GM12878 (cell line): Measurements from ENCODE around the gene B3GALT5. TPM values are rescaled to one million over a fixed set of nuclear protein-coding genes. Genes with fewer than 3 reads are reported as not detected.

ENCODE experiments used
- ATAC-seq: fragments of 200-7000 bp; cut with Tn5 transposase; 3 replicates; pipeline ENCODE4 v1.9.1; 2020; ENCODE audit warnings: mild to moderate bottlenecking, moderate library complexity
- BruUV-seq: library from RNA; stranded (reverse); fragments of 400-500 nt; replicated peaks from 2 replicates; lab custom pipeline; 2021; lab: Mats Ljungman, UMichigan
- CTCF ChIA-PET: fragments of 300-600 bp; sonication (Branson Sonifier 250); formaldehyde crosslinking; extraction: SDS; loops from one replicate; lab custom pipeline; 2021; ENCODE audit warnings: inconsistent platforms; lab: Yijun Ruan, JAX
- POLR2A ChIA-PET: fragments of 350-600 bp; formaldehyde crosslinking; extraction: SDS; loops from one replicate; lab custom pipeline; 2021; ENCODE audit warnings: inconsistent platforms; lab: Charles Lee
- RAD21 ChIA-PET: fragments of 300-600 bp; sonication (Branson Sonifier 250); formaldehyde crosslinking; loops from one replicate; lab custom pipeline; 2023; ENCODE audit warnings: antibody characterized with exemption; ENCODE audit not compliant: unreplicated experiment; lab: Charles Lee
- SMC1A ChIA-PET: fragments of 300-600 bp; sonication (Branson Sonifier 250); formaldehyde crosslinking; loops from one replicate; lab custom pipeline; 2023; ENCODE audit not compliant: unreplicated experiment, uncharacterized antibody; lab: Charles Lee
- DNase-seq: peaks from one replicate; pipeline ENCODE4 v3.0.0-alpha.2; 2011; ENCODE audit warnings: low read depth, low spot score
- FAIRE-seq: peaks from 3 replicates; lab custom pipeline; 2011; peaks lifted over from hg19 to GRCh38; lab: Jason Lieb, UNC
- H2AFZ ChIP-seq: 2 replicates; pipeline ENCODE4 v1.6.0; 2011; ENCODE audit warnings: low read depth, low read length, control low read depth; ENCODE audit not compliant: control insufficient read depth
- H3K27ac ChIP-seq: 2 replicates; pipeline ENCODE4 v1.5.1; 2011; ENCODE audit warnings: control low read depth; ENCODE audit not compliant: control insufficient read depth, insufficient read depth
- H3K27me3 ChIP-seq, 2 experiments: replicated peaks in 1 of 2; 2 replicates each; pipeline versions ENCODE4 v1.6.0 to v1.6.1; 2011; ENCODE audit warnings: low read length in 1 of 2; ENCODE audit not compliant: control insufficient read depth in 2 of 2, insufficient read depth in 2 of 2
- H3K36me3 ChIP-seq, 2 experiments: 2 replicates each; pipeline ENCODE4 v1.5.1; 2011; ENCODE audit warnings: low read length in 1 of 2; ENCODE audit not compliant: control insufficient read depth in 2 of 2, insufficient read depth in 2 of 2
- H3K4me1 ChIP-seq: 2 replicates; pipeline ENCODE4 v1.6.1; 2011; ENCODE audit warnings: mild to moderate bottlenecking, low read length, moderate library complexity, mixed read lengths; ENCODE audit not compliant: control insufficient read depth, insufficient read depth
- H3K4me2 ChIP-seq: 2 replicates; pipeline ENCODE4 v1.6.0; 2011; ENCODE audit warnings: control low read depth; ENCODE audit not compliant: control insufficient read depth, insufficient read depth
- H3K4me3 ChIP-seq: fragments of 200-600 bp; sonication (generic); 2 replicates; pipeline ENCODE4 v1.5.1; 2016
- H3K79me2 ChIP-seq: 2 replicates; pipeline ENCODE4 v1.6.0; 2011; ENCODE audit warnings: low read length; ENCODE audit not compliant: control insufficient read depth, insufficient read depth
- H3K9ac ChIP-seq: 2 replicates; pipeline ENCODE4 v1.8.0; 2011; ENCODE audit warnings: low read length, control low read depth, mixed read lengths; ENCODE audit not compliant: control insufficient read depth, insufficient read depth
- H3K9me3 ChIP-seq: replicated peaks from 3 replicates; pipeline ENCODE4 v1.5.1; 2011; ENCODE audit warnings: mild to moderate bottlenecking, low read length; ENCODE audit not compliant: control insufficient read depth, insufficient read depth
- H4K20me1 ChIP-seq: 2 replicates; pipeline ENCODE4 v1.6.0; 2011; ENCODE audit not compliant: control insufficient read depth, insufficient read depth
- BHLHE40 ChIP-seq, 2 experiments: fragments of 450-650 bp in 1 of 2; IDR thresholded peaks; 2 replicates each; pipeline ENCODE4 v1.6.1; 2011 to 2017; ENCODE audit warnings: low read depth in 2 of 2, borderline replicate concordance in 1 of 2, improper control_type of control experiment in 1 of 2, low read length in 1 of 2, mild to moderate bottlenecking in 1 of 2
- CBX5 ChIP-seq: sonication (generic); IDR thresholded peaks from 2 replicates; pipeline ENCODE4 v1.6.1; 2016; ENCODE audit warnings: low read depth, moderate library complexity, mild to moderate bottlenecking, inconsistent platforms
- FOS ChIP-seq: IDR thresholded peaks from 3 replicates; pipeline ENCODE4 v1.6.1; 2011; ENCODE audit warnings: borderline replicate concordance; ENCODE audit not compliant: insufficient read length; ENCODE audit errors: extremely low read depth
- IKZF1 ChIP-seq: fragments of 450-650 bp; conservative IDR thresholded peaks from 2 replicates; pipeline ENCODE4 v1.6.1; 2017; ENCODE audit warnings: antibody characterized with exemption, mild to moderate bottlenecking
- NFYA ChIP-seq: IDR thresholded peaks from 2 replicates; pipeline ENCODE4 v1.6.1; 2011; ENCODE audit warnings: low read depth, mild to moderate bottlenecking, low read length, improper control_type of control experiment, borderline replicate concordance
- PAX8 ChIP-seq: fragments of 450-650 bp; IDR thresholded peaks from 2 replicates; pipeline ENCODE4 v1.6.1; 2017; ENCODE audit warnings: mild to moderate bottlenecking, moderate library complexity
- PML ChIP-seq: IDR thresholded peaks from 2 replicates; pipeline ENCODE4 v1.6.1; 2012; ENCODE audit warnings: low read length, inconsistent platforms
- POLR2A ChIP-seq: IDR thresholded peaks from 2 replicates; pipeline ENCODE4 v1.6.1; 2011; ENCODE audit warnings: low read depth, mild to moderate bottlenecking, low read length
- RAD21 ChIP-seq: IDR thresholded peaks from 2 replicates; pipeline ENCODE4 v1.6.1; 2011; ENCODE audit warnings: mild to moderate bottlenecking, low read depth, low read length, moderate library complexity; ENCODE audit not compliant: insufficient read depth
- RFX5 ChIP-seq: IDR thresholded peaks from 2 replicates; pipeline ENCODE4 v1.6.1; 2011; ENCODE audit warnings: low read depth, low read length, improper control_type of control experiment
- SREBF1 ChIP-seq: IDR thresholded peaks from 2 replicates; pipeline ENCODE4 v1.6.1; 2012; ENCODE audit warnings: mild to moderate bottlenecking, low read length
- TCF3 ChIP-seq: IDR thresholded peaks from 2 replicates; pipeline ENCODE4 v1.6.1; 2012; ENCODE audit warnings: low read depth, mild to moderate bottlenecking, low read length, borderline replicate concordance; ENCODE audit not compliant: insufficient read depth
- ZNF207 ChIP-seq: fragments of 450-650 bp; IDR thresholded peaks from 2 replicates; pipeline ENCODE4 v1.6.1; 2014; ENCODE audit warnings: antibody characterized with exemption, mild to moderate bottlenecking, borderline replicate concordance
- ZNF217 ChIP-seq: fragments of 450-650 bp; IDR thresholded peaks from 2 replicates; pipeline ENCODE4 v1.6.1; 2017; ENCODE audit warnings: antibody characterized with exemption, mild to moderate bottlenecking
- ZNF24 ChIP-seq: fragments of 450-650 bp; IDR thresholded peaks from 2 replicates; pipeline ENCODE4 v1.6.1; 2017; ENCODE audit warnings: antibody characterized with exemption, mild to moderate bottlenecking
- WGBS: methylation state at CpG from one replicate; pipeline ENCODE4 v1.1.6; 2016; ENCODE audit warnings: low lambda C conversion rate; ENCODE audit not compliant: insufficient replicate concordance, insufficient coverage; ENCODE audit errors: missing lambda C conversion rate; 5-methylcytosine and 5-hydroxymethylcytosine counted together
- in situ Hi-C: fragments of 300-500 bp; cut with MboI; formaldehyde crosslinking; loops from 9 replicates; pipeline ENCODE4 v1.14.3; 2018; ENCODE audit warnings: mixed read lengths
- intact Hi-C: fragments of 100-400 bp; cut with micrococcal nuclease; formaldehyde crosslinking; loops from one replicate; pipeline ENCODE4 v1.14.2; 2022; ENCODE audit not compliant: unreplicated experiment
- polyA plus RNA-seq, 11 experiments: library from polyadenylated mRNA; depleted of rRNA in 4 of 11; unstranded in 6 of 11; stranded (reverse) in 5 of 11; fragments of >200 nt; fragmentation: Nextera tagmentation in 4 of 11; fragmentation: Illumina TruSeq in 1 of 11; extraction: Ambion mirVana in 4 of 11; extraction: Trizol in 1 of 11; gene quantifications; 1 replicate in 1 of 11; 2 replicates in 10 of 11; pipeline versions ENCODE4 v1.2.1 to v1.2.3, GENCODE V29; 2011 to 2016; ENCODE audit warnings: inconsistent platforms in 2 of 11, missing spikeins in 2 of 11, low read depth in 1 of 11
- total RNA-seq, 4 experiments: library from RNA; depleted of rRNA in 3 of 4; stranded (reverse); fragments of >200 nt in 3 of 4; fragmentation: Illumina TruSeq in 1 of 4; extraction: Trizol in 1 of 4; gene quantifications; 2 replicates each; pipeline versions ENCODE4 v1.2.1 to v1.2.3, GENCODE V29; 2013 to 2021
- TF ChIP-seq, protein P1 (sequence below): fragments of 450-650 bp; IDR thresholded peaks from 2 replicates; pipeline ENCODE4 v1.6.1; 2017; ENCODE audit warnings: mild to moderate bottlenecking

Gene B3GALT5
- total and polyA plus RNA-seq, 10 of the 15 experiments (the other 5 are each of a cell fraction or from before 2014, with no cell fraction given): 0.03 to 0.04 TPM; not detected in 8

- no peak overlapping the region for H3K4me3 ChIP-seq
- FAIRE-seq: no peak
- CTCF ChIA-PET: no interaction called here
- no peaks in the 10 kb centered on the region for H3K27me3 ChIP-seq
- in situ Hi-C loops (no loop called here), intact Hi-C loops (no loop called here)
- RAD21 ChIA-PET: no interaction called here
- no peak overlapping the region for H3K4me2 ChIP-seq
- DNase-seq: no peak
- H3K36me3 ChIP-seq: no peaks in the 10 kb centered on the region
- BruUV-seq: no TSS peak
- H3K4me1 ChIP-seq: no peaks in the 10 kb centered on the region
- SMC1A ChIA-PET: no interaction called here
- no peaks in the 10 kb centered on the region; the same call in 2 of the 3 replicates for H3K9me3 ChIP-seq
- no peak for ATAC-seq
- WGBS: 20% methylated on average over 9 of the region's 9 CpGs
- H3K79me2 ChIP-seq: no peaks in the 10 kb centered on the region
- no peak overlapping the region for H3K27ac ChIP-seq
- no peaks in the 10 kb centered on the region for H4K20me1 ChIP-seq
- H3K9ac ChIP-seq: no peak overlapping the region
- TF ChIP-seq PAX8: no peak
- no peak for TF ChIP-seq BHLHE40 (IDR thresholded peaks at IDR 0.05; ENCODE audit: borderline replicate concordance in 1 of 2, low read depth in 2 of 2, low read length in 1 of 2)
- TF ChIP-seq ZNF24: no peak
- TF ChIP-seq, protein P1, sequence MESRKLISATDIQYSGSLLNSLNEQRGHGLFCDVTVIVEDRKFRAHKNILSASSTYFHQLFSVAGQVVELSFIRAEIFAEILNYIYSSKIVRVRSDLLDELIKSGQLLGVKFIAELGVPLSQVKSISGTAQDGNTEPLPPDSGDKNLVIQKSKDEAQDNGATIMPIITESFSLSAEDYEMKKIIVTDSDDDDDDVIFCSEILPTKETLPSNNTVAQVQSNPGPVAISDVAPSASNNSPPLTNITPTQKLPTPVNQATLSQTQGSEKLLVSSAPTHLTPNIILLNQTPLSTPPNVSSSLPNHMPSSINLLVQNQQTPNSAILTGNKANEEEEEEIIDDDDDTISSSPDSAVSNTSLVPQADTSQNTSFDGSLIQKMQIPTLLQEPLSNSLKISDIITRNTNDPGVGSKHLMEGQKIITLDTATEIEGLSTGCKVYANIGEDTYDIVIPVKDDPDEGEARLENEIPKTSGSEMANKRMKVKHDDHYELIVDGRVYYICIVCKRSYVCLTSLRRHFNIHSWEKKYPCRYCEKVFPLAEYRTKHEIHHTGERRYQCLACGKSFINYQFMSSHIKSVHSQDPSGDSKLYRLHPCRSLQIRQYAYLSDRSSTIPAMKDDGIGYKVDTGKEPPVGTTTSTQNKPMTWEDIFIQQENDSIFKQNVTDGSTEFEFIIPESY: no peak
- TF ChIP-seq TCF3: no peak
- TF ChIP-seq CBX5: no peak
- TF ChIP-seq FOS: no peak
- TF ChIP-seq PML: no peak
- no peak for TF ChIP-seq ZNF217
- TF ChIP-seq POLR2A: no peak
- no peak for TF ChIP-seq RFX5
- TF ChIP-seq SREBF1: no peak
- TF ChIP-seq ZNF207: no peak
- TF ChIP-seq NFYA: no peak
- no peak for TF ChIP-seq RAD21
- no peak for TF ChIP-seq IKZF1
- POLR2A ChIA-PET: no interaction called here
- H2AFZ ChIP-seq: no peak overlapping the region
Observed at GRCh38 chr21:39673163-39673562, 60.4 kb downstream of the B3GALT5 start.
